Progenitor cell of endocrine pancreas (in vitro differentiated cells): ENCODE measurements around the gene RSRC1. TPM values are rescaled to one million over a fixed set of nuclear protein-coding genes. Genes with fewer than 3 reads are reported as not detected.

ENCODE experiments used
- DNase-seq: peaks from one replicate; pipeline ENCODE4 v3.0.0; 2021; ENCODE audit warnings: low spot score; ENCODE audit not compliant: unreplicated experiment
- H3K27ac Mint-ChIP-seq: 2 replicates; pipeline ENCODE4 v1.8.0; 2021; ENCODE audit warnings: mild to moderate bottlenecking, moderate library complexity, mixed read lengths
- H3K27me3 Mint-ChIP-seq: 2 replicates; pipeline ENCODE4 v1.8.0; 2021; ENCODE audit warnings: mixed read lengths
- H3K36me3 Mint-ChIP-seq: 2 replicates; pipeline ENCODE4 v1.8.0; 2022; ENCODE audit warnings: mixed read lengths; ENCODE audit not compliant: insufficient read depth
- H3K4me1 Mint-ChIP-seq: 2 replicates; pipeline ENCODE4 v1.8.0; 2021; ENCODE audit warnings: low read depth, mixed read lengths
- H3K4me3 Mint-ChIP-seq: 2 replicates; pipeline ENCODE4 v1.8.0; 2021; ENCODE audit warnings: low read depth, mild to moderate bottlenecking, moderate library complexity, mixed read lengths
- H3K9me3 Mint-ChIP-seq: 2 replicates; pipeline ENCODE4 v1.8.0; 2021; ENCODE audit warnings: low read depth, mixed read lengths
- total RNA-seq: library from RNA; stranded (reverse); gene quantifications from 2 replicates; pipeline ENCODE4 v1.2.1, GENCODE V29; 2021
- TF ChIP-seq, protein P1 (sequence below): fragments of 200-600 bp; sonication (generic); IDR thresholded peaks from one replicate; pipeline ENCODE4 v1.5.0; 2021; ENCODE audit warnings: antibody characterized with exemption, mild to moderate bottlenecking; ENCODE audit not compliant: unreplicated experiment

Gene RSRC1
- total RNA-seq, 1 donor from 2014 or later: 50.6 TPM

DNA sequence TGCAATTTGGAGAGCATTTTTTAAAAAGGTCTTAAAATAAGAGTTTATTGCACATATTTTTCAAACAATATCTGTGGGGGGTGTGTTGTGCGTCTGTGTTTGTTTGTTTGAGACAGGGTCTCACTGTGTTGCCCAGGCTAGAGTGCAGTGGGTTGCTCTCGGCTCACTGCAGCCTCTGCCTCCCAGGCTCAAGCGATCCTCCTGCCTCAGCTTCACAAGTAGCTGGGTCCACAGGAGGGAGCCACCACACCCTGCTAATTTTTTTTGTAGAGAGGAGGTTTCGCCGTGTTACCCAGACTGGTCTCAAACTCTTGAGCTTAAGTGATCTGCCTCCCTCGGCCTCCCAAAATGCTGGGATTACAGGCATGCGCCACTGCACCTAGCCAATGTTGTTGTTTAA is 463.8 kb downstream of the RSRC1 start:
- Mint-ChIP-seq H3K36me3 (no peaks in the 10 kb centered on the region), H3K9me3 (peaks cover 3% of the 10 kb centered on the region), H3K4me3 (no peak overlapping the region), H3K4me1 (peaks cover 4% of the 10 kb centered on the region), H3K27ac (no peak overlapping the region), H3K27me3 (peaks cover 13% of the 10 kb centered on the region)
- no peak for DNase-seq
- TF ChIP-seq, protein P1, sequence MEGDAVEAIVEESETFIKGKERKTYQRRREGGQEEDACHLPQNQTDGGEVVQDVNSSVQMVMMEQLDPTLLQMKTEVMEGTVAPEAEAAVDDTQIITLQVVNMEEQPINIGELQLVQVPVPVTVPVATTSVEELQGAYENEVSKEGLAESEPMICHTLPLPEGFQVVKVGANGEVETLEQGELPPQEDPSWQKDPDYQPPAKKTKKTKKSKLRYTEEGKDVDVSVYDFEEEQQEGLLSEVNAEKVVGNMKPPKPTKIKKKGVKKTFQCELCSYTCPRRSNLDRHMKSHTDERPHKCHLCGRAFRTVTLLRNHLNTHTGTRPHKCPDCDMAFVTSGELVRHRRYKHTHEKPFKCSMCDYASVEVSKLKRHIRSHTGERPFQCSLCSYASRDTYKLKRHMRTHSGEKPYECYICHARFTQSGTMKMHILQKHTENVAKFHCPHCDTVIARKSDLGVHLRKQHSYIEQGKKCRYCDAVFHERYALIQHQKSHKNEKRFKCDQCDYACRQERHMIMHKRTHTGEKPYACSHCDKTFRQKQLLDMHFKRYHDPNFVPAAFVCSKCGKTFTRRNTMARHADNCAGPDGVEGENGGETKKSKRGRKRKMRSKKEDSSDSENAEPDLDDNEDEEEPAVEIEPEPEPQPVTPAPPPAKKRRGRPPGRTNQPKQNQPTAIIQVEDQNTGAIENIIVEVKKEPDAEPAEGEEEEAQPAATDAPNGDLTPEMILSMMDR: no peak

DNA sequence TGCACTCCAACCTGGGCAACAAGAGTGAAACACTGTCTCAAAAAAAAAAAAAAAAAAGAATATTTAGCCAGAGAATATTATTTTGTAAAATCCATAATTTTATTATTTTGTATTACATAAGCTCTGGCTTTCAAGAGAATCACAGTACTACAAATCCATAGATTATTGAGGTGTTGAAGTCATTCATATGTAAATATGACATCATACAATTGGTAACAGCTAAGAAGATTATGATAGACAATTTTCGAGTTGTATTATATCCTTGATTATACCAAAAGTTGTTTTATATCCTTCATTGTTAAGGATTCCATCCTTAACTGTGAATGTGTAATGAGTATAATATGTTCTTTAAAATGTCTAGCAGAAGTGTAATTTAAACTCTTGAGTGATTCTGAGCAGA is 464.8 kb downstream of the RSRC1 start:
- H3K4me3 Mint-ChIP-seq: no peak overlapping the region
- H3K4me1 Mint-ChIP-seq: peaks cover 4% of the 10 kb centered on the region
- DNase-seq: no peak
- TF ChIP-seq, protein P1: no peak
- H3K36me3 Mint-ChIP-seq: no peaks in the 10 kb centered on the region
- H3K27me3 Mint-ChIP-seq: peaks cover 7% of the 10 kb centered on the region
- no peak overlapping the region for H3K27ac Mint-ChIP-seq
- H3K9me3 Mint-ChIP-seq: peaks cover 3% of the 10 kb centered on the region

DNA sequence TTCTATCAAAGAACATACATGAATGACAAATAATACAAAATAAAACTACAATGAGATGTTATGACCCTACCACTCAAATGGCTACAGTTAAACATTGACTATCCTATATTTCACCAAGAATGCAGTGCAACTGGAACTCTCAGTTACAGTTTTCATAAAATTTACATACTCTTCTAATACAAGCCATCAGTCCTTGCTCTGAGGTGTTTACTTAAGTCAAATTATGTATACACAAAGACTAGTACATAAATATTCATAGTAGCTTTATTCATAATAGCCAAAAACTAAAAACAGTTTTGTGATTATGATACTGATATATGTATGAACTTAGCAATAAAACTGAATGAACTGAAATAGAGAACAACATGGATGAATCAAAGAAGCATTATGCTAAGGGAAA is 480.3 kb downstream of the RSRC1 start:
- Mint-ChIP-seq H3K4me1 (no peaks in the 10 kb centered on the region), H3K27me3 (no peaks in the 10 kb centered on the region), H3K9me3 (no peaks in the 10 kb centered on the region)

More for the DNA sequence above, 480.3 kb downstream of the RSRC1 start:
- TF ChIP-seq, protein P1: no peak
- no peaks in the 10 kb centered on the region for H3K36me3 Mint-ChIP-seq
- DNase-seq: no peak
- H3K27ac Mint-ChIP-seq: no peak overlapping the region
- no peak overlapping the region for H3K4me3 Mint-ChIP-seq

Other genes starting within 250 kb of the RSRC1 start
- gene SHOX2, start 3.7 kb upstream of the RSRC1 start, total RNA-seq: 0.36 and 0.50 TPM in 2 replicates